ENCODE data around the gene CENPF. TPM values are rescaled to one million over a fixed set of nuclear protein-coding genes. Genes with fewer than 3 reads are reported as not detected.

CENPF gene
- total RNA-seq, 3 donors from 2014 or later (not counting 1 experiment from before 2014, with no cell fraction given), result 3.8 to 6.6 (median 4.0) TPM

GRCh38 chr1:214657299-214657698 is 54.3 kb downstream of the CENPF start:
- Mint-ChIP-seq H3K9me3 (no peaks in the 10 kb centered on the region), H3K4me1 (no peaks in the 10 kb centered on the region), H3K36me3 (no peaks in the 10 kb centered on the region), H3K4me3 (no peak overlapping the region), H3K27ac (no peak overlapping the region), H3K27me3 (ENCODE audit: low read depth in 2 of 2) (no peaks in the 10 kb centered on the region)
- DNase-seq (no peak), ATAC-seq (no peak)
- H3K4me3 ChIP-seq (ENCODE audit: low read length), result no peak overlapping the region
- H3K36me3 ChIP-seq (ENCODE audit: control insufficient read depth, insufficient read depth, low read length), result no peaks in the 10 kb centered on the region
- intact Hi-C loops (cut with micrococcal nuclease), result no loop called here
- H3K4me1 ChIP-seq (ENCODE audit: control insufficient read depth, insufficient read depth, low read length), result no peaks in the 10 kb centered on the region
- H3K27me3 ChIP-seq (ENCODE audit: control insufficient read depth, insufficient read depth, low read length), result no peaks in the 10 kb centered on the region
- TF ChIP-seq CTCF (IDR thresholded peaks at IDR 0.05), result no peak
- H3K27ac ChIP-seq (ENCODE audit: low read length), result no peak overlapping the region
- no peaks in the 10 kb centered on the region for H3K9me3 ChIP-seq (ENCODE audit: control insufficient read depth, insufficient read depth, low read length)
- 100% methylated on average over 1 of the region's 2 CpGs for WGBS (ENCODE audit: insufficient coverage)

- Mint-ChIP-seq H3K27ac (no peak overlapping the region), H3K9me3 (no peaks in the 10 kb centered on the region)
These were observed 55.2 kb downstream of the CENPF start for GRCh38 chr1:214658175-214658574.

GRCh38 chr1:214658785-214659184 is 55.8 kb downstream of the CENPF start:
- Mint-ChIP-seq H3K9me3 (no peaks in the 10 kb centered on the region), H3K27ac (no peak overlapping the region), H3K4me3 (no peak overlapping the region), H3K27me3 (ENCODE audit: low read depth in 2 of 2) (no peaks in the 10 kb centered on the region), H3K36me3 (no peaks in the 10 kb centered on the region), H3K4me1 (no peaks in the 10 kb centered on the region)
- H3K36me3 ChIP-seq (ENCODE audit: control insufficient read depth, insufficient read depth, low read length), result no peaks in the 10 kb centered on the region
- DNase-seq, result no peak
- H3K4me1 ChIP-seq (ENCODE audit: control insufficient read depth, insufficient read depth, low read length), result no peaks in the 10 kb centered on the region
- no peak for TF ChIP-seq CTCF (IDR thresholded peaks at IDR 0.05)
- WGBS (ENCODE audit: insufficient coverage), result 96% methylated on average over 9 of the region's 9 CpGs
- H3K27ac ChIP-seq (ENCODE audit: low read length), result no peak overlapping the region
- ATAC-seq, result no peak
- no peaks in the 10 kb centered on the region for H3K9me3 ChIP-seq (ENCODE audit: control insufficient read depth, insufficient read depth, low read length)
- intact Hi-C loops (cut with micrococcal nuclease), result no loop called here
- H3K4me3 ChIP-seq (ENCODE audit: low read length), result no peak overlapping the region
- no peaks in the 10 kb centered on the region for H3K27me3 ChIP-seq (ENCODE audit: control insufficient read depth, insufficient read depth, low read length)

More at GRCh38 chr1:214658175-214658574, 55.2 kb downstream of the CENPF start:
- TF ChIP-seq CTCF (IDR thresholded peaks at IDR 0.05), result no peak
- Histone ChIP-seq H3K4me1 (ENCODE audit: control insufficient read depth, insufficient read depth, low read length) (no peaks in the 10 kb centered on the region), H3K27ac (ENCODE audit: low read length) (no peak overlapping the region), H3K36me3 (ENCODE audit: control insufficient read depth, insufficient read depth, low read length) (no peaks in the 10 kb centered on the region), H3K27me3 (ENCODE audit: control insufficient read depth, insufficient read depth, low read length) (no peaks in the 10 kb centered on the region), H3K4me3 (ENCODE audit: low read length) (no peak overlapping the region), H3K9me3 (ENCODE audit: control insufficient read depth, insufficient read depth, low read length) (no peaks in the 10 kb centered on the region)
- intact Hi-C loops (cut with micrococcal nuclease), result no loop called here
- no peak for DNase-seq
- no peaks in the 10 kb centered on the region for H3K27me3 Mint-ChIP-seq (ENCODE audit: low read depth in 2 of 2)
- H3K4me1 Mint-ChIP-seq, result no peaks in the 10 kb centered on the region
- H3K36me3 Mint-ChIP-seq, result no peaks in the 10 kb centered on the region
- no peak overlapping the region for H3K4me3 Mint-ChIP-seq
- WGBS (ENCODE audit: insufficient coverage), result 100% methylated on average over 1 of the region's 1 CpG
- ATAC-seq, result no peak

- Mint-ChIP-seq H3K27me3 (ENCODE audit: low read depth in 2 of 2) (no peaks in the 10 kb centered on the region), H3K4me1 (no peaks in the 10 kb centered on the region), H3K36me3 (no peaks in the 10 kb centered on the region), H3K9me3 (no peaks in the 10 kb centered on the region), H3K27ac (no peak overlapping the region), H3K4me3 (no peak overlapping the region)
- intact Hi-C loops (cut with micrococcal nuclease), result no loop called here
- WGBS (ENCODE audit: insufficient coverage), result 100% methylated on average over 1 of the region's 2 CpGs
- no peak overlapping the region for H3K4me3 ChIP-seq (ENCODE audit: low read length)
- TF ChIP-seq CTCF (IDR thresholded peaks at IDR 0.05), result no peak
- H3K27ac ChIP-seq (ENCODE audit: low read length), result no peak overlapping the region
- ATAC-seq, result no peak
- no peaks in the 10 kb centered on the region for H3K4me1 ChIP-seq (ENCODE audit: control insufficient read depth, insufficient read depth, low read length)
- H3K27me3 ChIP-seq (ENCODE audit: control insufficient read depth, insufficient read depth, low read length), result no peaks in the 10 kb centered on the region
- no peaks in the 10 kb centered on the region for H3K36me3 ChIP-seq (ENCODE audit: control insufficient read depth, insufficient read depth, low read length)
- no peak for DNase-seq
- no peaks in the 10 kb centered on the region for H3K9me3 ChIP-seq (ENCODE audit: control insufficient read depth, insufficient read depth, low read length)
These were observed 57.2 kb downstream of the CENPF start for GRCh38 chr1:214660190-214660589.

Data from natural killer cell (primary cell).